ENCODE results near the gene SLC22A5.

The SLC22A5 gene

GRCh38 chr5:132365213-132365612 is 4.3 kb upstream of the SLC22A5 start:
- DNase-seq (ENCODE audit: low read depth in 2 of 2) = no peak

GRCh38 chr5:132368186-132368585 is 1.3 kb upstream of the SLC22A5 start:
- DNase-seq (ENCODE audit: low read depth in 2 of 2) = no peak

GRCh38 chr5:132369007-132369473 is 470 bp upstream of the SLC22A5 start:
- DNase-seq (ENCODE audit: low read depth in 2 of 2) = no peak

- DNase-seq (ENCODE audit: low read depth in 2 of 2) = no peak
Measured at GRCh38 chr5:132370181-132370970, 866 bp downstream of the SLC22A5 start.

- DNase-seq (ENCODE audit: low read depth in 2 of 2) = no peak
Measured at GRCh38 chr5:132370971-132371602, 1.6 kb downstream of the SLC22A5 start.

GRCh38 chr5:132371603-132371994 is 2.1 kb downstream of the SLC22A5 start:
- DNase-seq (ENCODE audit: low read depth in 2 of 2) = no peak

- no peak for DNase-seq (ENCODE audit: low read depth in 2 of 2)
Measured at GRCh38 chr5:132372127-132372526, 2.6 kb downstream of the SLC22A5 start.

GRCh38 chr5:132372542-132372941 is 3.0 kb downstream of the SLC22A5 start:
- DNase-seq (ENCODE audit: low read depth in 2 of 2) = no peak

GRCh38 chr5:132375957-132376356 is 6.4 kb downstream of the SLC22A5 start:
- no peak for DNase-seq (ENCODE audit: low read depth in 2 of 2)

GRCh38 chr5:132376694-132377641 is 7.5 kb downstream of the SLC22A5 start:
- DNase-seq (ENCODE audit: low read depth in 2 of 2) = no peak

- no peak for DNase-seq (ENCODE audit: low read depth in 2 of 2)
Measured at GRCh38 chr5:132377738-132378137, 8.2 kb downstream of the SLC22A5 start.

GRCh38 chr5:132378580-132378979 is 9.1 kb downstream of the SLC22A5 start:
- no peak for DNase-seq (ENCODE audit: low read depth in 2 of 2)

- DNase-seq (ENCODE audit: low read depth in 2 of 2) = no peak
Measured at GRCh38 chr5:132380047-132380446, 10.5 kb downstream of the SLC22A5 start.

GRCh38 chr5:132380741-132381140 is 11.2 kb downstream of the SLC22A5 start:
- DNase-seq (ENCODE audit: low read depth in 2 of 2) = no peak

- DNase-seq (ENCODE audit: low read depth in 2 of 2) = no peak
Measured at GRCh38 chr5:132381614-132382013, 12.1 kb downstream of the SLC22A5 start.

- no peak for DNase-seq (ENCODE audit: low read depth in 2 of 2)
Measured at GRCh38 chr5:132383261-132383660, 13.8 kb downstream of the SLC22A5 start.

GRCh38 chr5:132383984-132384383 is 14.5 kb downstream of the SLC22A5 start:
- DNase-seq (ENCODE audit: low read depth in 2 of 2) = no peak

GRCh38 chr5:132384506-132385050 is 15.1 kb downstream of the SLC22A5 start:
- no peak for DNase-seq (ENCODE audit: low read depth in 2 of 2)

- peak; percentile 40 to 53 for DNase-seq (ENCODE audit: low read depth in 2 of 2)
Measured at GRCh38 chr5:132385326-132386105, 16.0 kb downstream of the SLC22A5 start.

- peak; percentile 62 to 71 for DNase-seq (ENCODE audit: low read depth in 2 of 2)
Measured at GRCh38 chr5:132386644-132387286, 17.3 kb downstream of the SLC22A5 start.
